GM18907 (cell line): ENCODE measurements around the gene GLI2.

Experiments used
- ATAC-seq: cut with Tn5 transposase; IDR thresholded peaks from one replicate; pipeline ENCODE4 v1.9.1; 2021; ENCODE audit warnings: mild to moderate bottlenecking, moderate library complexity; ENCODE audit not compliant: unreplicated experiment

Gene GLI2

DNA sequence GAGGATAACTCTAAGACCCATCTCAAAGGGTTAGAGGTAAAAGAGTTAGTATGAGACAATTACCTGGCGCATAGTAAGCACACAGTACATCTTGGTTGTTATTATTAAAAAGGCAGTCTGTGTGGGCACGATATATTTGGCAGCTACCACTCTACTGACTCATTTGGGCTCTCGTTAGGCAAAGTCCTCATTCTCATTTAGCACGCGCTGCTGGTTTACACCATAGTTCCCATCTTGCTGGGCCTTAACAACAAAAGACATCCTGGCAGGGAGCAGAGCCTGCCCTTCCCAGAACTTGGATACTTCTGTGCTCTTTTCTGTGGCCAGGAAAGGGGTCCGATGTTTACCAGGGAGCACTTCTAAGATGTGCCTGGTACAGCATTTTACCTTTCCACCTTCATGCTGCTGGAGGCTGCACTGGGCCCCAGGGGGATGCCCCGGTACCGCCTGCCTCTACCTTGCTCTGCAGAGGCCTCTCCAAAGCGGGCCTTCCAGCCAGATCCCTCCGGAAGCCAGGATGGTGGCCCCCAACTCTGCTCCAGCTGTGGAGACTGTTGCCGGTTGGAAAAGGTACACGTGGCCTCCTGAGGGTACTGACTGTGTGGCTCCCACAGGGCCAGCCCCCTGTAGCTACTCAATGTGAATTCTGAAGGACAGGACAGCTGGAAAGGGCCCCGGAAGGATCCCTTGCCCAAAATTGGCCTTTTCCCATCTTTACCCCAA lies 15.0 kb downstream of the GLI2 start:
- ATAC-seq, result no peak

- no peak for ATAC-seq
Measured at GRCh38 chr2:120751553-120751952, 15.9 kb downstream of the GLI2 start.

GRCh38 chr2:120754067-120754960 lies 18.6 kb downstream of the GLI2 start:
- ATAC-seq, result no peak

GRCh38 chr2:120758181-120759144 lies 22.8 kb downstream of the GLI2 start:
- ATAC-seq, result no peak

DNA sequence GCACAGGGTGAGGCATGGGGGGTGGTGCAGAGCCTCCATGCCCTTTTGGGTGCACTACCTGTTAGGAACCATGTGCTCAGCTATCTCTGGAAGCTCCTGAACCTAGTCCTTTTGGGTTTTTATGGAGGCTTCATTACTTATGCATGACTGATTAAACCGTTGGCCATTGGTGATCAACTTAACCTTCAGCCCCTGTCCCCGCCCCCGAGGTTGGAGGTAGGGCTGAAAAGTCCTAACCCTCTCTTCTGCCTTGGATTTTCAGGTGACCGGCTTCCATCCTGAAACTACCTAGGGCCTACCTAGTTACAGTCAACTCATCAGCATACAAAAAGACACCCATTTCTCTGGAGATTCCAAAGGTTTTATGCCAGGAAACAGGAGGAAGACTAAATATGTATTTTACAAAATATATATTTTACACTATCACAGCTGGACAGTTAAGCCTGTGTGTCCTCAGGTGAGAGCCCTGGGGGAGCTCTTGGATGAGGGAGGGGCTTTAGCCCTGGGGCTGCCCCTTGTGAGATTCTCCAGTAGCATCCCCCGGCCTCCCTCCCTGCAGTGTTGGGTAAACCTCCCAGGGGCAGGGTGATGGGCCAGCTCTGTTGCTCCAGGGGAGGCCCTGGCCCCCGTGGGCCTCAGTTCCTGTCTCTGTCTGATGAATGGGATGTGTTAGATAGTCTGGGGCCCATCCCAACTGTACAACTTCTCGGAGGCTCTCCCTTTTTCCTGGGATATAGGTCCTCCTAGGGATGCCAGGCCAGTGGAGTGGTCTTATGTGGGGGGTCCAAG lies 24.1 kb downstream of the GLI2 start:
- no peak for ATAC-seq

DNA sequence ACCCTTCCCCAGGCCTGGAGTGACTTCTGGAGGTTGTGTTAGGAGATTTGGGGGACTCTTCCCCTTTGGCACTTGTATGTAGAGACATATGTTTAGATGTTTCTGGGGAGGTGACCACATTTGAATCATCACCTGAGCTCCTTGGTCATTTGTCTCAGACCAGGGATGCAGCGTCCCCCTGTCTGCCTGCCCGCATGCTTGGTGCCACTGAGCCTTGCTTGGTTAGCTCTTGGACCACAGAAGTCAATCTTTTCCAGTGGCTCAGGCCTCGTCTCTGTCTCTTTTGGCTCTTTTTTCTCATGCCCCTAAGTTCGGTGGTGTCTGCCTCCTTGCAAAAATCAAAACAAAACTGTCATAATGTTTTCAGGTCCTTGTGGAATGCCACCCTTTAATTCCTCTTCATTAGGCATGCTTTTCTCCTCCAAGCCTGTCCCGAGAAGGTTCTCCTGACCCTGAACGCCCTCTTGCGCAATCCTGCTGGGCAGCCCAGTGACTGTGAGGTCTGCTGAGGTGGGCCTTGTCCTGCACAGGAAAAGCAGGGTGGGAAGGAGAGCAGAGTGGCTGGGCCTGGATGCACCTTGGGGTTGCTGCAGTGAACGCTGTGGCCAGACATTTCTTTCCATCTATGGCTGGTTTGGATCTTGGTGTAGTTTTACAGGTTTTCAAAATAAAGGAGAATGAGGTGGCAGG lies 24.9 kb downstream of the GLI2 start:
- ATAC-seq, result no peak

DNA sequence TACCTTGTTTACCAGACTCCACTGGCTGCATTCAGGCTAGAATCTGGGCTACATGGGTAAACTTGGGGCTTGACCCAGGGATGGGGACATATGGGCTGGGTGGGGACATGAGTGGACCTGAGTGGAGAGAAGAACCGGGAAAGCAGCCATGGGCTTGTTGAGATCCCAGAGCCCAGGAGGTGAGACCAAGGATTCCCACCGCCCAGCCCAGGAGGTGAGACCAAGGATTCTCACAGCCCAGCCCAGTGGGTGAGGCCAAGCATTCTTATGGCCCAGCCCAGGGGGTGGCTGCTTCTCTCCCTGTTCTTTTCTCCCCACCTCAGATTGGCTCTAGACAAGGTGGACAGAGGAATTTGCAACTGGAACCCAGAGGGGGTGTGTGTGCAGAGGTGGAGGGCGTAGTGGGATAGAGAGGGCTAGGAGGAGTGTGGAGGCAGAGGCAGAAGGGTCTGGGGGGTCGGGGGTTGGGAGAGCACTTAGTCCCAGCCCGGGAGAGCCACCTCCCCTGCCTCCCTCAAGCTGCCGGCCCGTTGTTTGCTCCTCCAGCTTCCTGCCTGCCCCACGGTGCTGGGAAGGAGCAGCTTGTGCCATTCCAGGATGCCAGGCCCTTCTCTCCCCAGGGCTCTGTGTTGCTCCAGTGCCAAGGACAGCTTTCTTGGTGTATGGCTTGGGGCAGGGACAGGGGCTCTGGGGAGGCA lies 25.6 kb downstream of the GLI2 start:
- ATAC-seq, result no peak

DNA sequence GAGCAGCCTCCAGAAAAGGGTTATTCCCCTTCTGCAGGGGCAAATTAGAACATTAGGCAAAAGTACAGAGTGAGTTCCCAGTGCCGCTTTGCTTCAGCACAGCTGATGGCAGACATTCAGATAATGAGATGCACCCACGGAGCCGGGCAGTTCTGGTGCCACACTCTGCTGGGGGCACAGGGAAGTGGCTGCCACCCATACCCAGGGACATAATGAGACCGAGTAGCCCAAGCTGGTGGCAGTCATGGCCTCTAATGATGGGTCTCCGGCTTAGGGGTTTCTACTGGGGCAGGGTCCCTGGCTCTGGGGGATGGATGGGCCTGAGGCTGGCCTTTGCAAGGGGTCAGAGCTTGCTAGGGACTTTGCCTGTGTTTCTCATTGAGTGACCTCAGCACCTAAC lies 26.2 kb downstream of the GLI2 start:
- no peak for ATAC-seq

- no peak for ATAC-seq
Measured at GRCh38 chr2:120762341-120763061, 26.8 kb downstream of the GLI2 start.

GRCh38 chr2:120763508-120763907 lies 27.8 kb downstream of the GLI2 start:
- ATAC-seq, result no peak

GRCh38 chr2:120763931-120764330 lies 28.3 kb downstream of the GLI2 start:
- ATAC-seq, result no peak

DNA sequence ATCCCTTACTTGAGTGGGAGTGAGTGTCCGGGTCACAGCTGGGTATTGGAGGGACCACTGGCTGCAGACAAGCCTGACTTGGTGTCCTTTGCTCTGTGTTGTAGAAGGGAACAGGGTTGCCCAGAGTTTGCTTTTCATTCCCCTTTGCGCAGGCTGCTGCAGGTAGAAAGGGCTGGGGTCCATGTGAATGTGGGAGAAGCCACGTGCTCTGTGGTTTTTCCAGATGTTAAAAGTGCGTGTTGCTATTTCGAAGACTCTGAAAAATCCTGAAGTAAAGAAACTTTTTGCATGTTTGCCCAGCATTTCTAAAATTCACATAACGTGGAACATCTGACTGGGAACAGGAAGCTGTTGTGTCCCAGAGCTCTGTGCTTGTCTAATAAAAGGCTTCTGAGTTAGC lies 28.8 kb downstream of the GLI2 start:
- ATAC-seq, result no peak

GRCh38 chr2:120764991-120765677 lies 29.5 kb downstream of the GLI2 start:
- no peak for ATAC-seq

DNA sequence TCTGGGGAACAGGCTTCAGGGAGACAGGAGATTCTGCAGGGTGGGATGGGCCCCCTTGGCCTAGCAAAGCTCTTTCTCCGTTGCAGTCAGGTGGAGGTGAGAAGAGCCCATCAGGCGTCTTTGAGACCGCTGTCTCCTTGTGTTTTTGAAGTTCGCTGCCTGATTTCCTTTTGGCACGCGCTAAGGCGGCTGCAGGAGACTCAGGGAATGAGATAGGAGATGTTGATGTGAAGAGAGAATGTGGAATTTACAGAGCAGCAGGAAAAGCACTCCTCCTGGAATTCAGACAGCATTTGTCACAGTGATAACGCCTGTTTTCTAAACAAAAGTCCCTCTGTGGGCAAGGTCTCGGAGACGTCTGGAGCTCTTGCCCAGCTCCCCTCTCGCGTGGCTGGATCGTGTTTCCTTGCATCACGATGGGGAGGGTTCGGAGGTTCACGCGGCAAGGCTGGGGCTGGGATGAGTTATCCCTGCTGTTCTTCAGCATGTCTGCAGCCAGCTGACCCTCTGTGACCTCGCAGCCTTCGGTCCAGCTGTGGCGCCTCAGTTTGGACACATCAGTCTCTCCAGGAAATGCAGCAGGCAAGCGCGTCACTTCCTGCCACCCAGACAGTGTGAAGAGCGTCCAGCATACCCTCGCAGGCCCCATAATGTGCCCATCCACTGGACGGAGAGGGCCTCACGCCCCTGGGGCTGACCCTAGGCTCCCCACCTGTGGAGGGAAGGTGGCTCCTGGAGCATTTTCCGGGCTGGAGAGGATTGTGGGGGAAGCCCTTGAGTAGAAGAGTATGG lies 30.2 kb downstream of the GLI2 start:
- no peak for ATAC-seq

- no peak for ATAC-seq
Measured at GRCh38 chr2:120766470-120767351, 31.0 kb downstream of the GLI2 start.

GRCh38 chr2:120767486-120768005 lies 31.9 kb downstream of the GLI2 start:
- ATAC-seq, result no peak
